Fibroblast of lung (primary cell): ENCODE results near the gene RIOK3. TPM values are rescaled to one million over a fixed set of nuclear protein-coding genes. Genes with fewer than 3 reads are reported as not detected.
A peak's percentile ranks its signal among the peaks of the same experiment; 100 is the strongest.

Experiments used
- DNase-seq, 2 donors: peaks; one replicate each; pipeline versions ENCODE4 v3.0.0 to v3.0.0-alpha.2; 2010; ENCODE audit warnings: low read depth in 2 of 2
- H2AFZ ChIP-seq: 2 replicates; pipeline ENCODE4 v1.5.1; 2012; ENCODE audit warnings: low read length, control low read depth, inconsistent platforms
- H3K27ac ChIP-seq: 2 replicates; pipeline ENCODE4 v1.5.1; 2011; ENCODE audit warnings: low read length, control low read depth; ENCODE audit not compliant: insufficient read depth
- H3K27me3 ChIP-seq: 2 replicates; pipeline ENCODE4 v1.5.1; 2011; ENCODE audit warnings: mild to moderate bottlenecking, low read length; ENCODE audit not compliant: control insufficient read depth, insufficient read depth
- H3K36me3 ChIP-seq: 2 replicates; pipeline ENCODE4 v1.5.1; 2011; ENCODE audit warnings: low read length; ENCODE audit not compliant: control insufficient read depth, insufficient read depth
- H3K4me1 ChIP-seq: 2 replicates; pipeline ENCODE4 v1.5.1; 2011; ENCODE audit warnings: low read length; ENCODE audit not compliant: control insufficient read depth, insufficient read depth; ENCODE audit errors: extremely low read depth
- H3K4me2 ChIP-seq: 2 replicates; pipeline ENCODE4 v1.5.1; 2011; ENCODE audit warnings: low read length, control low read depth; ENCODE audit not compliant: insufficient read depth; ENCODE audit errors: extremely low read depth
- H3K4me3 ChIP-seq, 4 experiments: fragments of 200-600 bp in 1 of 4; sonication (generic) in 1 of 4; replicated peaks in 1 of 4; 2 replicates each; pipeline ENCODE4 v1.5.1; 2011 to 2016; ENCODE audit warnings: low read length in 4 of 4, low read depth in 3 of 4, mild to moderate bottlenecking in 3 of 4, control low read depth in 2 of 4, inconsistent platforms in 1 of 4, mixed read lengths in 1 of 4; ENCODE audit not compliant: insufficient read depth in 1 of 4; ENCODE audit errors: control extremely low read depth in 1 of 4
- H3K79me2 ChIP-seq: 2 replicates; pipeline ENCODE4 v1.5.1; 2012; ENCODE audit warnings: mild to moderate bottlenecking, low read length, inconsistent platforms; ENCODE audit not compliant: control insufficient read depth, insufficient read depth
- H3K9ac ChIP-seq: 2 replicates; pipeline ENCODE4 v1.5.1; 2011; ENCODE audit warnings: mild to moderate bottlenecking, low read length, control low read depth; ENCODE audit not compliant: insufficient read depth
- H3K9me3 ChIP-seq: 2 replicates; pipeline ENCODE4 v1.5.1; 2012; ENCODE audit warnings: low read depth, low read length; ENCODE audit not compliant: control insufficient read depth, insufficient read depth
- H4K20me1 ChIP-seq: 2 replicates; pipeline ENCODE4 v1.5.1; 2011; ENCODE audit warnings: low read length; ENCODE audit not compliant: control insufficient read depth, insufficient read depth; ENCODE audit errors: extremely low read depth
- EZH2 ChIP-seq: IDR thresholded peaks from 2 replicates; pipeline ENCODE4 v1.5.1; 2012; ENCODE audit warnings: low read length, control low read depth, mild to moderate bottlenecking; ENCODE audit errors: missing control alignments
- polyA minus RNA-seq: library from RNA; depleted of rRNA, polyadenylated mRNA; stranded (reverse); fragments of >200 nt; gene quantifications from 2 replicates; pipeline ENCODE4 v1.2.3, GENCODE V29; 2011; ENCODE audit warnings: low replicate concordance
- polyA plus RNA-seq, 2 donors: library from polyadenylated mRNA; depleted of rRNA in 1 of 2; stranded (reverse) in 1 of 2; unstranded in 1 of 2; fragments of >200 nt; gene quantifications; 2 replicates each; pipeline ENCODE4 v1.2.1, GENCODE V29; 2011 to 2012; ENCODE audit warnings: missing spikeins in 1 of 2
- total RNA-seq: library from RNA; depleted of rRNA; stranded (reverse); fragments of >200 nt; gene quantifications from 2 replicates; pipeline ENCODE4 v1.2.1, GENCODE V29; 2014
- TF ChIP-seq, protein P1 (sequence below), 2 donors: IDR thresholded peaks in 1 of 2; conservative IDR thresholded peaks in 1 of 2; 1 replicate in 1 of 2; 2 replicates in 1 of 2; pipeline ENCODE4 v1.5.1; 2011 to 2012; ENCODE audit warnings: low read length in 2 of 2, control low read depth in 1 of 2, inconsistent platforms in 1 of 2, low read depth in 1 of 2, mild to moderate bottlenecking in 1 of 2

RIOK3 gene, protein sequence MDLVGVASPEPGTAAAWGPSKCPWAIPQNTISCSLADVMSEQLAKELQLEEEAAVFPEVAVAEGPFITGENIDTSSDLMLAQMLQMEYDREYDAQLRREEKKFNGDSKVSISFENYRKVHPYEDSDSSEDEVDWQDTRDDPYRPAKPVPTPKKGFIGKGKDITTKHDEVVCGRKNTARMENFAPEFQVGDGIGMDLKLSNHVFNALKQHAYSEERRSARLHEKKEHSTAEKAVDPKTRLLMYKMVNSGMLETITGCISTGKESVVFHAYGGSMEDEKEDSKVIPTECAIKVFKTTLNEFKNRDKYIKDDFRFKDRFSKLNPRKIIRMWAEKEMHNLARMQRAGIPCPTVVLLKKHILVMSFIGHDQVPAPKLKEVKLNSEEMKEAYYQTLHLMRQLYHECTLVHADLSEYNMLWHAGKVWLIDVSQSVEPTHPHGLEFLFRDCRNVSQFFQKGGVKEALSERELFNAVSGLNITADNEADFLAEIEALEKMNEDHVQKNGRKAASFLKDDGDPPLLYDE
- total RNA-seq (59.8 and 78.8 TPM in 2 replicates), polyA plus RNA-seq (37.6 and 48.4 TPM in 2 replicates), polyA minus RNA-seq (7.8 and 9.1 TPM in 2 replicates)
- 33.8 and 43.9 TPM in 2 replicates for polyA plus RNA-seq (2012)

DNA sequence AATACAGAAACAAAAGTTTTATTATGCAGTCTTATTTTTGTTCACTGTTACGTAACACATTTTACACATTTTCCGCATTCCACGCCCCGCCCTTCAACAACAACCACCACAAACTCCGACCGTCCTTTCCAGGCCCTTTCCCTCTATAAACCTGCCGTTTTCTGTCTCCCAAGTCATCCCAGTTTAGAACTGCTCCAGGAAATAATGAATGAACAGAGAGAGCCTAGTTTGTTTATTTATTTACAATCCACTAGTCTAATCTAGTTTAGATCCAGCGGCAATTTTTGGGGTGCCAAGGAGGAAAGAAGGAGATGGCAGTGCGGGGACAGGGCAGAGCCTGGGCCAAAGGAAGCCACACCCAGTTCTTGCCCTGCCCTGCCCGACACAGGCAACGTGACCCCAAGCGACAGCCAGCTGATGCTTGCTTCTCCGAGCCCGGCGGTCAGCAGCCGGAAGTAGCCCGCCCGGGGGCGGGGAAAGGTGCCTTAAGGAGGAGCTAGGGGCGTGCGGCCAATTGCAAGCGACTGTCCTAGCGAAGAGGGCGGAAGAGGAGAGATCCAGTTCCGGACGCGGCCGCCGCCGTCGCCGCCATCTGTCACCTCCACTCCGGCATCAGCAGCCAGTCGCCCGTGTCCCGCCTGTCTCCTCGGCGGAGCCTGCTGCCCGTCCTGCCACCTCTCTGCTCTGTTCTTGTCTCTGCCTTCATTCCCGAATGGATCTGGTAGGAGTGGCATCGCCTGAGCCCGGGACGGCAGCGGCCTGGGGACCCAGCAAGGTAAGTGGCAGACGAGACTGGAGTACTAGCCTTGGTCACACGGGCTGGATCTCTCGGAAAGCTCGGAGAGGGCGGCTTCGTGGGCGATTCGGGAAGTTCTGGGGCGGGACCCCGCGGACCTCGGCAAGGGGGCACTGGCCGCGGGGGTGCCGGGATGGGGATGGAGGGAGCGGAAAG, at the start of gene RIOK3:
Gene RIOK3, plus strand, starts transcription at position 560 of the 952 bp plus-strand sequence. Its CDS starts 153 bp downstream, at position 713.
- H3K9me3 ChIP-seq: no peaks in the 10 kb centered on the region
- peak within 1 kb of the TSS; percentile 93 for H2AFZ ChIP-seq
- H3K4me2 ChIP-seq: peak within 1 kb of the TSS; percentile 95
- H3K27me3 ChIP-seq: no peaks in the 10 kb centered on the region
- DNase-seq: peak; percentile 92 to 95
- H3K27ac ChIP-seq: peak within 1 kb of the TSS; percentile 94
- H3K79me2 ChIP-seq: peaks cover 46% of the 10 kb centered on the region
- peak within 1 kb of the TSS; percentile 92 for H3K9ac ChIP-seq
- H3K36me3 ChIP-seq: no peaks in the 10 kb centered on the region
- peaks cover 1% of the 10 kb centered on the region for H4K20me1 ChIP-seq
- TF ChIP-seq EZH2: no peak
- TF ChIP-seq, protein P1, sequence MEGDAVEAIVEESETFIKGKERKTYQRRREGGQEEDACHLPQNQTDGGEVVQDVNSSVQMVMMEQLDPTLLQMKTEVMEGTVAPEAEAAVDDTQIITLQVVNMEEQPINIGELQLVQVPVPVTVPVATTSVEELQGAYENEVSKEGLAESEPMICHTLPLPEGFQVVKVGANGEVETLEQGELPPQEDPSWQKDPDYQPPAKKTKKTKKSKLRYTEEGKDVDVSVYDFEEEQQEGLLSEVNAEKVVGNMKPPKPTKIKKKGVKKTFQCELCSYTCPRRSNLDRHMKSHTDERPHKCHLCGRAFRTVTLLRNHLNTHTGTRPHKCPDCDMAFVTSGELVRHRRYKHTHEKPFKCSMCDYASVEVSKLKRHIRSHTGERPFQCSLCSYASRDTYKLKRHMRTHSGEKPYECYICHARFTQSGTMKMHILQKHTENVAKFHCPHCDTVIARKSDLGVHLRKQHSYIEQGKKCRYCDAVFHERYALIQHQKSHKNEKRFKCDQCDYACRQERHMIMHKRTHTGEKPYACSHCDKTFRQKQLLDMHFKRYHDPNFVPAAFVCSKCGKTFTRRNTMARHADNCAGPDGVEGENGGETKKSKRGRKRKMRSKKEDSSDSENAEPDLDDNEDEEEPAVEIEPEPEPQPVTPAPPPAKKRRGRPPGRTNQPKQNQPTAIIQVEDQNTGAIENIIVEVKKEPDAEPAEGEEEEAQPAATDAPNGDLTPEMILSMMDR (conservative IDR thresholded peaks at IDR 0.05 in 1 of 2, IDR thresholded peaks at IDR 0.05 in 1 of 2; ENCODE audit: low read depth in 1 of 2, low read length in 2 of 2): no peak
- peak within 1 kb of the TSS; percentile 96 to 99 (median 97) for H3K4me3 ChIP-seq
- peaks cover 3% of the 10 kb centered on the region for H3K4me1 ChIP-seq

DNA sequence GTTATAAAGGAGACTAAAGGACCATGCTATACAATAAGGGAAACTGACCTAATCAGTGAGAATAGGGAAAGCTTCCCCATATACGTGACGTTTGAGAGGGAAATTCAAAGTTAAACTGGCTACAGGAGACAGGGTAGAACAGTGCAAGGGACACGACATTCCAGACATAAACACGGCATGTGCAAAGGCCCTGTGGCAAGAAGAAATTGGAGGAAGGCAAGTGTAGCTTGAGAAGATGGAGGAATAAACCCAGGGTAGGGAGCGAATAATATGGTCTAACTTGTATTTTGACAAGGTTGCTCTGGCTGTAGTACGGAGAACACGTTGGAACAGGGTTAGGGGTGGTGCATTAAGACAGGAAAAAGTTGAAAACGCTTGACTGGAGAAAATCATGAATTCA, 49.8 kb upstream of the RIOK3 start:
- TF ChIP-seq, protein P1 (conservative IDR thresholded peaks at IDR 0.05 in 1 of 2, IDR thresholded peaks at IDR 0.05 in 1 of 2; ENCODE audit: low read depth in 1 of 2, low read length in 2 of 2): no peak
- TF ChIP-seq EZH2: no peak
- no peaks in the 10 kb centered on the region for H3K27me3 ChIP-seq
- no peak for DNase-seq

More for the DNA sequence above, 49.8 kb upstream of the RIOK3 start:
- no peaks in the 10 kb centered on the region for H3K9me3 ChIP-seq
- no peak overlapping the region for H3K27ac ChIP-seq
- no peaks in the 10 kb centered on the region for H3K36me3 ChIP-seq
- peaks cover 5% of the 10 kb centered on the region for H3K4me1 ChIP-seq
- H3K79me2 ChIP-seq: no peaks in the 10 kb centered on the region
- H3K4me2 ChIP-seq: no peak overlapping the region
- no peak overlapping the region for H2AFZ ChIP-seq
- no peak overlapping the region for H3K4me3 ChIP-seq
- no peaks in the 10 kb centered on the region for H4K20me1 ChIP-seq
- no peak overlapping the region for H3K9ac ChIP-seq
